HL-60 (cell line): ENCODE measurements around the gene MSI2.
"Not testable (repeated sequence)": the region's sequence is repeated elsewhere in the genome, so short reads cannot be mapped to it uniquely, and the experiment has no call there.

ENCODE experiments used
- DNase-seq, 2 experiments: peaks; one replicate each; pipeline ENCODE4 v3.0.0-alpha.2; 2010 to 2020; ENCODE audit warnings: low read depth in 1 of 2, low spot score in 1 of 2
- H3K27ac ChIP-seq: fragments of 250-450 bp; sonication (Bioruptor Pico); replicated peaks from 2 replicates; pipeline ENCODE4 v1.5.1; 2020; ENCODE audit warnings: mild to moderate bottlenecking, moderate library complexity
- H3K27me3 ChIP-seq: fragments of 250-450 bp; sonication (Bioruptor Pico); 2 replicates; pipeline ENCODE4 v1.5.1; 2021; ENCODE audit warnings: mild to moderate bottlenecking, moderate library complexity; ENCODE audit not compliant: insufficient read depth, poor library complexity, severe bottlenecking
- H3K4me3 ChIP-seq: replicated peaks from 2 replicates; pipeline ENCODE4 v1.5.1; 2011; ENCODE audit warnings: mild to moderate bottlenecking, control low read depth, low read length; ENCODE audit not compliant: insufficient read depth
- CTCF ChIP-seq: IDR thresholded peaks from one replicate; pipeline ENCODE4 v1.5.1; 2011; ENCODE audit warnings: low read length, control low read depth, inconsistent platforms; ENCODE audit not compliant: insufficient read depth
- GABPA ChIP-seq: IDR thresholded peaks from 2 replicates; pipeline ENCODE4 v1.6.1; 2012; ENCODE audit warnings: low read depth
- POLR2AphosphoS5 ChIP-seq: IDR thresholded peaks from 2 replicates; pipeline ENCODE4 v1.6.1; 2012; ENCODE audit warnings: low read depth
- REST ChIP-seq: IDR thresholded peaks from 2 replicates; pipeline ENCODE4 v1.6.1; 2012; ENCODE audit warnings: low read depth; ENCODE audit not compliant: insufficient replicate concordance
- SPI1 ChIP-seq: IDR thresholded peaks from 2 replicates; pipeline ENCODE4 v1.6.1; 2012; ENCODE audit warnings: low read depth, mild to moderate bottlenecking, borderline replicate concordance

The MSI2 gene

GRCh38 chr17:57299176-57299575 lies 42.9 kb downstream of the MSI2 start:
- Histone ChIP-seq H3K27ac (no peak overlapping the region), H3K4me3 (no peak overlapping the region), H3K27me3 (no peaks in the 10 kb centered on the region)
- no peak for TF ChIP-seq SPI1
- no peak for TF ChIP-seq GABPA
- no peak for TF ChIP-seq REST
- no peak for TF ChIP-seq POLR2AphosphoS5
- TF ChIP-seq CTCF, result no peak
- no peak for DNase-seq

GRCh38 chr17:57300592-57300991 lies 44.3 kb downstream of the MSI2 start:
- not testable (repeated sequence) for DNase-seq, H3K4me3 ChIP-seq, H3K27me3 ChIP-seq, H3K27ac ChIP-seq

- no peak overlapping the region for H3K27ac ChIP-seq
- no peak for DNase-seq
- TF ChIP-seq POLR2AphosphoS5 (no peak), SPI1 (no peak), REST (no peak), CTCF (no peak), GABPA (no peak)
These were observed 46.6 kb downstream of the MSI2 start for GRCh38 chr17:57302690-57303465.

GRCh38 chr17:57305144-57305728 lies 48.9 kb downstream of the MSI2 start:
- TF ChIP-seq POLR2AphosphoS5, result no peak
- no peak for TF ChIP-seq SPI1
- no peak for TF ChIP-seq GABPA
- TF ChIP-seq REST, result no peak
- no peak for TF ChIP-seq CTCF
- no peak overlapping the region for H3K4me3 ChIP-seq
- no peak overlapping the region for H3K27ac ChIP-seq
- no peak for DNase-seq
- H3K27me3 ChIP-seq, result no peaks in the 10 kb centered on the region

More at GRCh38 chr17:57302690-57303465, 46.6 kb downstream of the MSI2 start:
- Histone ChIP-seq H3K4me3 (no peak overlapping the region), H3K27me3 (no peaks in the 10 kb centered on the region)
